Stimulated activated CD8-positive, alpha-beta memory T cell treated with anti-CD3 and anti-CD28 coated beads, Interleukin-15, amount 100 ng/mL, for 48 hours (primary cell): Measurements from ENCODE around the gene STAMBP.
"Not testable (repeated sequence)": the region's sequence is repeated elsewhere in the genome, so short reads cannot be mapped to it uniquely, and the experiment has no call there.

ENCODE experiments used
- DNase-seq, 2 donors: peaks; one replicate each; pipeline ENCODE4 v3.0.0-alpha.2; 2020; ENCODE audit warnings: low read depth in 2 of 2

The STAMBP gene

DNA sequence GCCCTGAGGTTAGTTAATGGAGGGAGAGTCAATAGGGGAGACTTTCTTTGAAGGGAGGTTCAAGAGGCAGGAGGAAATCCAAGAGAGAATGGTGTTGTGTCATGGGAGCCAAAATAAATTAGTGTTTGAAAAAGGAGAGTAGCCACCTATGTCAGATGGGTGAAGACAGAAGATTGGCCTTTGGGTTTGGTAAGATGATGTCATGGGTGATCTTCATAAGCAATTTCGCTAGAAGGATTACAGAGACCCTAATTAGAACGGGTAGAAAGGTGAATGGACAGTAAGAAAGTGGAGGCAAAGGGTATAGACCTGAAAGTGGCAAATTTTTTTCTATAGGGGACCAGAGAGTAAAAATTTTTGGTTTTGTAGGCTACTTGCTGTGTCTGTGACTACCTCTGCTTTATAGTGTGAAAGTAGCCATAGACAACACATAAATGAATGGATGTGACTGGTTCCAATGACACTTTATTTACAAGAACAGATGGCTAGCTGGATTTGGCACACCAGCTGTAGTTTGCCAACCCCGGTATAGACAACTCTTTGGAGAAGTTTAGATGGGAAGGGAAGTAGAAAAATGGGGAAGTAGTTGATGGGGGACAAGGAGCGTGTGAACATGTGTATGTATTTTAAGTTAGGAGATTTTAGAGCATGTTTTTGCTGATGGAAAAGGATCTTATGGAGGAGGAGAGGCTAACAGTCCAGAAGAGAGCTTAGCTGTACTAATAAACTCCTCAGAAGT lies 9.3 kb downstream of the STAMBP start:
- no peak for DNase-seq

DNA sequence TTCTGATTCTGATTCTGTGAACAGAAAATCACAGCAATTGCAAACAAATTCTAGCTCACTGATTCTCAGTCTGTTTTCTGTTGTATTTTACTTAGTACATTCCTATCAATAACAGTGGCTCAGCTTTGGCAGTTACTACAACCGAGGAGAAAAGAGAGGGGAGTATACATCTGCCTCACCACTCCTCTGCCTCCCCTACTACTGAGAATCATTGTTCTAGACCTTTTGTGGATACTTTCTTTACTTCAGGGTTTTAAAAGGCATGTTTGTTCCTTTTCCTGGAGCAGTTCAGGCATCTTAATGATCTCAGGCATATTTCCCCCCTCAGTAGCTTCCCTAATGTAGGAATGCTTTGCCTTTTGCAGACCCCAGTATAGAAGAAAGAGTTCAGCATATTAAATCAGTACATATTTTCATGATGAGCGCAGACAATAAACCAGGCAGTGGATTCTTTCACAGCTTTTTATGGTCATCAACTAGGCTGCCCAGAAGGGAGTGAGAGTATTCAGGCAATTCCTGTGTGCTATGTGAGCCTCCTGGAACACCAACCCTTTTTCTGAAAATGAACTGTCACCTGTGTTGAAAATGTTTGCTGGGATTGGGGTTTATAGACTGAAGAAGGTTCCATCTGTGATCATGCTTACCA lies 10.3 kb downstream of the STAMBP start:
- no peak for DNase-seq

GRCh38 chr2:73839653-73840411 lies 11.1 kb downstream of the STAMBP start:
- DNase-seq: no peak

DNA sequence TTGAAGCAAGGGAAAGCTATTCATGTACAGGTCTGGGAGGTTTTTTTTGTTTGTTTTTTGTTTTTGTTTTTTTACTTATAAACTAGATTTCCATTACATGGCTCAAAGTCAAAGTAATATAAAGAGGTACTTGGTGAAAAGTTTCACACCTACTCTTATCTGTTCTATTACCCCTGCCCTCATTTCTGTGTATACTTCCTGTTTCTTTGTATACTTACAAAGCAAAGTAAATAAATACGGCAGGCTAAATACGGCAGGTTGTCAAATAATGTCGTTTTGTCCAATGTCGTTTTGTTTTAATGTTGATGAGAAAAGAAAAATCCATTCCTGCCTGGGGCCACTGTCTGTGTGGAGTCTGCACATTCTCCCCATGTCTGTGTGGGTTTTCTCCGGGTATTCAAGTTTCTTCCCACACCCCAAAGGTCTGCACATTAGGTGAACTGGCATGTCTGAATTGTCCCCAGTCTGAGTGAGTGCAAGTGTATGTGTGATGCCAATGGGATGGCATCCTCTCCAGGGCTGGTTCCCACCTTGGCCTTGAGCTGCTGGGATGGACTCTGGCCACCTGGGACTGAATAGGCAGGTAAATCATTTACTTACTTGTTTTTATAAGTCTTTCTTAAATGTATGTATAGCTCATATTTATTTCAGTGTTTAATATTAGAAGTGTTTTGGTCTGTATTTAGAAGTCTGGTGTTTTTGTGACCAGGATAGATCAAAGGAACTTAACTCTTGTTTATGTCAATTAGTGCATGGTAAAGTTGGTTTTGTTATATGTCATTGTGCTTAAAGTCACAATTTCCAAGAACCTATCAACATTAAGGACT lies 13.4 kb downstream of the STAMBP start:
- DNase-seq: no peak

DNA sequence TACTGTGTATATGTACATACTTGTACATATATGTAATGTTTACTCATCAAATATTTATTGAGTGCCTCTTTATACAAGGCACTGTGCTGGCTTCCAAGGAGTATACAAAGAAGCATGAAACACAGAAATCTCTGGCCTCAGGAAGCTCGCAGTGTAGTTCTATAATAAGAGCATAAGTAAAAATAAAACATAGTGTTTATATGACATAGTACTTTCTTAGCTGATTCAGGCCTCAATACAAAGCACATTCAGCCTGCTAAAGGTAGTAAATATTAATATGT lies 13.9 kb downstream of the STAMBP start:
- no peak for DNase-seq

- DNase-seq: no peak
Observed at GRCh38 chr2:73844087-73844486, 15.3 kb downstream of the STAMBP start.

DNA sequence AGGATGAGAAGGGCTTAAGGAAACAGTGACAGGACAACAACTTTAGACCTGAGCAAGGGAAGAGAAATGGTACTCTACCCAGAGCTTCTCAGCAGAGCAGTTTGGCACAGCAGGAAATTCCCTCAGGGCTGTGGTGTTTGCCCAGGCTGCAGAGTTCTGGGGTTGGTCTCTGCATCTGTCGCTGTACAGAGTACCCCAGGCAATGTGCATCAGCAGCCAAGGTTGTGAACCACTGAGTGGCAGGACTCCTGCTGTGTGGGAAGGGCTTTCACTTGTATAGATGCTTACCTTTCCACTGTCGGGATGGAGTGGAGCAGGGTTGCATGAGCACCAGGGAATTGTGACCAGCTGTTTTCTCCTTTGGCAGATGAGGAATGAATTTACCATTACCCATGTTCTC lies 21.2 kb downstream of the STAMBP start:
- no peak for DNase-seq

DNA sequence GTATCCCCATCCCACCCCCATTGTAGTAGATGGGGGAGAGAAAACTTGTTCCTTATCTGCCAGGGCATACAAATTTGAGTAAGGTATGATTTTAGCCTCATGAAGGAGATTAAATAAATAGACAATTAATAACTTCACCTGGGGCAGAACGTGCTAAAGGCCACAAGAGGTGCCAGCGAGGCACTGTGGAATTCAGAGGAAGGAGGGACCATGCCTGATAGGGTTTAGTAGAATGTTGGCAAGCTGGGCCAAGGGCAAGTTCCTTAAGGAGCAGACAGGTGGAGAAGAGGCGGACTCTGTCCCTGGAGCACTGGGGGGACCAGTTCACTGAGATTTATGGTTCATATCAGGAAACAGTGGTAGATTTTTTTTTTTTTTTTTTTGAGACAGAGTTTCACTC lies 22.5 kb downstream of the STAMBP start:
- DNase-seq: no peak

DNA sequence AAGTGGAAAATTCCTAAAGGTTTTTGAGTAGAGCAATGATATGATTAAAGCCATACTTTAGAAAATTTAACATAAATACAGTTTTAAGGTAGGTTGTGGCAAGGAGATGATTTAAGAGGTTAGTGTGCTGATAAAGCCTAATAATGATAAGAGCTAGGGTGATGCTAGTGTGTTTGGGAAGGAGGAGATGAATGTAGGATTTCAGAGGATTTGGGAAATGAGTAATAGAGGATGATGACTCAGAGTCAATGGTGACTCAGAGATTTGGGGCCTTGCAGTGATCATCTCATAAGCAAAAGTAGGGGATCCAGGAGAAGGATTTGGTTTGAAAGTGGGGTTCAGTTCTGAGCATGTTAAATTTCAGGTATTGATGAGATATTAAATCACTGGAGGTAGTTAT lies 23.3 kb downstream of the STAMBP start:
- DNase-seq: no peak

DNA sequence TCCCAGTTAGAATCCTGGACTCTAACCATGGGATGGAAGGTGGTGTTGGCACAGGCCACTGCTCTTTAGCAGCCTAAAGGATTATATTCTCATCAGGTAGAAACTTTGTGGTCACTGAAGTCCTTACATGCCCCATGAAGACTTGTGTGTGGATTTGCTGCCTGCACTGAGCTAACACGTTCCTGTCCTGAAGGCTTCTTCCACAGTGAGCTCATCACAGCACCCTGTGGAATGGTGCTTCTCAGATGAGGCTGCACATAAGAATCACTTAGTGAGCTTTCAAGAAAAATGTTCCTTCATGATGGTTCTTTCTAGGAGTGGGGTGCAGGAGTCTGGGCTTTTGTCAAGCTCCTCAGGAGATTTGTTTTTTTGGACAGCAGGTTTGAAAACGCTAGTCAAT lies 26.8 kb downstream of the STAMBP start:
- DNase-seq: no peak

GRCh38 chr2:73856214-73856613 lies 27.5 kb downstream of the STAMBP start:
- no peak for DNase-seq

- DNase-seq: peak; percentile 34 to 36
Observed at GRCh38 chr2:73859721-73860586, 31.2 kb downstream of the STAMBP start.

GRCh38 chr2:73862987-73863386 lies 34.2 kb downstream of the STAMBP start:
- DNase-seq: no peak

GRCh38 chr2:73868204-73868978 lies 39.6 kb downstream of the STAMBP start:
- DNase-seq: no peak

DNA sequence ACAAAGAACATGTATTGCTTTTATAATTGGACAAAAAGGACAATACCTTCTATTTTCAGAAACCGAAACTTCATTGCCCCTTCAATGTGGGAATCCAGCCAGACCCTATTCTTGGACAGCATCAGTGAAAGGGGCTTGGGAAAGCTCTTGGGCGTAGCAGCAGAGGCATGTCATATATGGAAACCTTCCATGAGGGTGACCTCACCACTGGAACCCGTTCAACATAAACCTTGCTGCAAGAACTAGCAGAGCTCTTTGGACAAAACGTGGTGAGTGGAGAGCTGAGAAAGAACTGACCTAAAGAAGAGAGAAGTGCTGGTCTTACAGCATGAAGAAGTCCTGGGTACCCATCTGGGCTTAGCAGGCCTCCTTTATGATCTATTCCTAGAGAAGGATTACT lies 41.3 kb downstream of the STAMBP start:
- DNase-seq: no peak

DNA sequence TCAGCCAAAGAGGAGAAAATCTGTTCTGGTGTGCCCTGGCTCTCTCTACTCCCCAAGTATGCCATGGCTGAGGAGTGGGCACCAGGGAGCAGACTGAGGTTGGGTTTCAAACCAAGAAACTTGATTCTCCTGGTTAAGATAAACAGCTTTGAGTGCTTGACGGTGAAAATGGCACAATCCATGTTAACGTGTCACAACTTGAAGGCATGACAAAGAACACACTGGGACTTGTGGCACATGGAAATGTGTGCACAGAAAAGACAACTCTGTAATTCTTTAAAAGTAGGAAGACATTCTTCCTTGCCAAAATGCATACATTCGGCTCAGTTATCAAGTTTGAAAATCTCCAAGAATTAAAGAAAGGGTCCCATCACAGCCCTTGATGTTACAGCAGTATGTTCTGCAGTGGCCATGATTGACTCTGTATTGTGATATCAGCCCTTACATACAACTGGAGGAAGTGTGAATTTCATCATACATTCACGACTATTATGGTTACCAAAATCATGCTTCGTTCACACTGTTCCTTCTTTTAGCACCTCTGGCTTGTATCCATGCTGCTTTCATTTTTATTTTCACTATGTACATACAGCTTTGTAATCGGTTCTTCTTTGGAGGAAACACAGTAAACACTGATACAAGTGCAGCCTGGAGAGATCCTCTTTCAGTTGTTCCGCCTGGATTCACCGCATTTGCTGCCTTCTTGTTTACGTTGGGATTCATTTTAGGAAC lies 48.5 kb downstream of the STAMBP start:
- DNase-seq: no peak

GRCh38 chr2:73877984-73878383 lies 49.2 kb downstream of the STAMBP start:
- not testable (repeated sequence) for DNase-seq

- DNase-seq: no peak
Observed at GRCh38 chr2:73885406-73885805, 56.6 kb downstream of the STAMBP start.

- peak; percentile 38 to 49 for DNase-seq
Observed at GRCh38 chr2:73886357-73886756, 57.6 kb downstream of the STAMBP start.
